Activated CD4-positive, alpha-beta T cell treated with anti-CD3 and anti-CD28 coated beads for 4 hours (primary cell): Measurements from ENCODE around the gene ARHGAP10.
"Not testable (repeated sequence)": the region's sequence is repeated elsewhere in the genome, so short reads cannot be mapped to it uniquely, and the experiment has no call there.

Experiments used
- DNase-seq, 2 donors: peaks; one replicate each; pipeline ENCODE4 v3.0.0-alpha.2; 2020

The ARHGAP10 gene

DNA sequence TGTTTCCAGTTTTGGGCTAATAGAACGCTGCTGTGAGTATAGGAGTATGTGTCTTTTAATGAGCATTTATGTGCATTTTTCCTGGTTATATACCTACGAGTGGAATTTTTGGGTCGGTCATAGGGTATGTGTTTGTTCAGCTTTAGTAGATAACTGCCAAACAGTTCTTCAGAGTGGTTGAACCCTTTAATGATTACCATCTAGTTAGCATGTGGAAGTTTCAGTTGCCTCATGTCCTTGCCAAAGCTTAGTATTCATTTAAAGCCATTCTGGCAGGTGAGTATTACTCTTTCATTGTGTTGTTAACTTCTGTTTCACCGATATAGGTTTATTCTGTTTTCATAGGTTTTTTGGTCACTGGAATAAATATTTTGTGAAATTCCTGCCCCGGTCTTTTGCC lies 229.1 kb downstream of the ARHGAP10 start:
- no peak for DNase-seq

- DNase-seq, result no peak
Observed at GRCh38 chr4:147963839-147964238, 232.0 kb downstream of the ARHGAP10 start.

- DNase-seq, result no peak
Observed at GRCh38 chr4:147964266-147964880, 232.5 kb downstream of the ARHGAP10 start.

GRCh38 chr4:147965056-147965455 lies 233.2 kb downstream of the ARHGAP10 start:
- no peak for DNase-seq

- no peak for DNase-seq
Observed at GRCh38 chr4:147965873-147966272, 234.0 kb downstream of the ARHGAP10 start.

GRCh38 chr4:147968641-147969040 lies 236.8 kb downstream of the ARHGAP10 start:
- DNase-seq, result no peak

GRCh38 chr4:147969573-147970385 lies 237.9 kb downstream of the ARHGAP10 start:
- no peak for DNase-seq

DNA sequence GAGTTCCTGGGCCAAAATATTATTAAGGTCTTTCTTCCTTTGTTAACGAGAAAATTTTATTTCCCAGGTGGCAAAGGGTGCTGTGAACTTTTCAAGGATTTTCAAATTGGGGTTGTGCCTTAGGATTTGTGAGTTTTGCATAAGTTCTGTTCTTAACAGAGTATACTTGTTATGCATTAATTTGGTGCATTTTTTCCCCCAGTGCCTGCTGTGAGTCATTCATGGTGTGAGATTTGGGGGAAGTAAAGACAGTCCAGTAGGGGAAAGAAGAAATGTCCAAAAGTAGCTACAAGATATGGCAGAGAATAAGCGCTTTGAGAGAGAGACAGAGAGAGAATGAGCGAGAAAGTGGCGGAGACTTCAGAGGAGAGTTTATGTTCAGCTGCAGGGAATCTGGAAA lies 239.2 kb downstream of the ARHGAP10 start:
- no peak for DNase-seq

DNA sequence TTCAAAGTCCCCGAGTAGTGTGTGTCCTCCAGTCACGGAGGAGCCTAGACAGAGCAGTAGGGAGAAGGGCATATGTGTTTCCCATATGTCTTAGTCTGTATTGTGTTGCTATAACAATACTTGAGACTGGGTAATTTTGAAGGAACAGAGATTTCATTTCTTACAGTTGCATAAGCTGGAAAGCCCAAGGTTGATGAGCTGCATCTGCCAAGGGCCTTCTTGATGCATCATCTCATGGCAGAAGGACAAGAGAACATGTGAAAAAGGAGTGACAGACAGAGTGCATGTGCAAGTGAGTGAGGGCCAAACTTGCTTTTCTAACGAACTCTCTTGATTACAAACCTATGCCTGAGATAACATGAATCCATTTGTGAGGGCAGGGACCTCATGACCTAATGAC lies 243.4 kb downstream of the ARHGAP10 start:
- no peak for DNase-seq

GRCh38 chr4:147975933-147976928 lies 244.3 kb downstream of the ARHGAP10 start:
- no peak for DNase-seq

- DNase-seq, result no peak
Observed at GRCh38 chr4:147980586-147980985, 248.7 kb downstream of the ARHGAP10 start.

GRCh38 chr4:147981305-147981704 lies 249.4 kb downstream of the ARHGAP10 start:
- DNase-seq, result no peak

DNA sequence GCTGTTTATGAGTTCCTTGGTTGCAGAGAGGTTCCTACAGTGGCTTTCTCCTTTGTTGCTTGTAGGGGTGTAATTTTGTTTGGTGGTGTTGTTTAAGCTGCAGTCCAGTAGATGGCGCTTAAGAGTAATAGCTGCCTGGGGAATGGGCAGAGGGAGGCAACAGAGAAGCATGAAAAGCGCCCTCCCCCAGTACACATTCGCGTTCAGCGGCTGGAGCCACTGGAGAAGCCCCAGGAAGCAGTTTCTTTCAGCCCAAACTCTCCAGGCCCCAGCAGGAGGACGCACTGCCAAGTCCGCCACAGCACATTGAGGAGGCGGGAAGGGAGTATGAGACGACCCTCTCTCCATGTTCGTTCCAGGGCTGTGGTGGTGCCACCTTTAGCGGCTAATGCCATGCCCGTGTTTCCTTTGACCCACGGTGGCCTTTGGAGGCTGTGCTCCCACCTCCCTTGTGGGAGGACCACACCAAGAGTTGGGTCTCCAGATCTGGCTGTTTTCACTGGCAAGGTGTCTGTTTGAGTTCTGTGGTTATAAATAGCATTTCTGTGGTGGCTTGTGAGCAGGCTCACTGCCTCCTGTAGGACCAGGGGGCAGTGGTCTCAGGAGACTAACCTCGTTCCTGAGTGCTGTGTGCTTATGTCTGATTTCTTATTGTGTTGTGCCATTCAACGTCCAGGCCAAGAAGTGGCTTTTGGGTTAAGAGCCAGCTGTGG lies 252.3 kb downstream of the ARHGAP10 start:
- peak in 1 of 2 donors; percentile 4 for DNase-seq

DNA sequence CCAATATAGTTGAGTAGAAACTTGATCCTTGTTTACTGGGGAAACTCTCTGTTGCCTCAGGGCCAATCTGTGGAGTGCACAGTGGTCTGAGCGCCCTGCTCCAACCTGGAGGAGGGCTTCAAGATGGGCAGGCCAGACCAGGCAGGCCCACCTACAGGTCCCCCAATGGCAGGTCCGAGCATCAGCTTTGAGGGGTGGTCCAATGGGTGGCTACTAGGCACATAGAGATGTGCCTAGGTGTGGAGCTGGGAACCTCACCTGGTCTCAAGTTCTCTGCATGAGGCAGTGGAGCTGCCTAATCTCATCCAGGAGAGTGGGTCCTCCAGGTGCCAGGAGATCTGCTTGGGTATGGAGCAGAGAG lies 252.9 kb downstream of the ARHGAP10 start:
- DNase-seq, result no peak

- DNase-seq, result no peak
Observed at GRCh38 chr4:147985376-147985775, 253.5 kb downstream of the ARHGAP10 start.

- DNase-seq, result no peak
Observed at GRCh38 chr4:147987252-147987651, 255.4 kb downstream of the ARHGAP10 start.

GRCh38 chr4:147991543-147992283 lies 259.8 kb downstream of the ARHGAP10 start:
- no peak for DNase-seq

DNA sequence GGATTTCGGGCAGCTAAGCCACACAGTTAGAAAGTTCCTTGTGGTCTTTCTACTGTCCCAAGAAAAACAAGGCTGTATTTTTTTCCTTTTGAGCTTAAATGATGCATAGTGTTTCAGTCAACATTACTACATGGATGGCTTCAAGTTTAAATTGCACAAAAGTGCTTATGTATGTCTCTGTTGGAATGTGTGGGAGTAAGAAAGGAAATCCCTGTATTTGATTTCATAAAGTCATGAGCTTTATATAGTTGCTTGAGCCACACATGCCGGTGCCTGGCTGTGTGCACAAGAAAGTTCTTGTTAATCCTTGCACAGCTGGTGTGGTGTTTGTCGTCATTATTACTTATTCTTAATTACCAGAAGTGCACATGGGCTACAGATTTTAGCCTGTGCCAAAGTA lies 262.2 kb downstream of the ARHGAP10 start:
- DNase-seq, result no peak

- DNase-seq, result no peak
Observed at GRCh38 chr4:147994491-147995385, 262.9 kb downstream of the ARHGAP10 start.

DNA sequence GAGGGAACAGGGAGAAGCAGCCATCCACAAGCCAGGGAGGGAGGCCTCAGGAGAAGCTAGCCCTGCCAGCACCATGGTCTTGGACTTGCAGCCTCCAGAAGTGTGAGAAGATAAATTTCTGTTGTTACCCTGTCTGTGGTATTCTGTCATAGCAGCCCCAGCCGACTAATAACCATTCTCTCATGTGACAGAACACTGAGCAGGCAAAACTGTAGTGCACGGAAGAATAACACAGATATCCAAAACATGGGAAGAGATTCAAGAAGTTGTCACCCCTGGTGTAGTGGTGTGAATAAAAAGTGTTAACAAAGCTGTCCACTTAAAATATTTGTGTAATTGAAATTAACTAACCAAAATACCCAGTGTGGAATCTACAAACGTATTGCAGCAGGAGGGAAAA lies 265.0 kb downstream of the ARHGAP10 start:
- no peak for DNase-seq

DNA sequence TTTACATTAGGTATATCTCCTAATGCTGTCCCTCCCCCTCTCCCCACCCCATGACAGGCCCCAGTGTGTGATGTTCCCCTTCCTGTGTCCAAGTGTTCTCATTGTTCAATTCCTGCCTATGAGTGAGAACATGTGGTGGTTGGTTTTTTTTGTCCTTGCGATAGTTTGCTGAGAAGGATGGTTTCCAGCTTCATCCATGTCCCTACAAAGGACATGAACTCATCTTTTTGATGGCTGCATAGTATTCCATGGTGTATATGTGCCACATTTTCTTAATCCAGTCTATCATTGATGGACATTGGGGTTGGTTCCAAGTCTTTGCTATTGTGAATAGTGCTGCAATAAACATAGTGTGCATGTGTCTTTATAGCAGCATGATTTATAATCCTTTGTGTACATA lies 268.1 kb downstream of the ARHGAP10 start:
- DNase-seq, result not testable (repeated sequence)
